Measurements from ENCODE around the gene MBTD1. TPM values are rescaled to one million over a fixed set of nuclear protein-coding genes. Genes with fewer than 3 reads are reported as not detected.

MBTD1 gene
- total and polyA plus RNA-seq, 9 of the 15 experiments (the other 6 are each of a cell fraction or from before 2014, with no cell fraction given) = 2.1 to 26.3 (median 13.3) TPM

GRCh38 chr17:51203838-51204237, 56.0 kb downstream of the MBTD1 start:
- DNase-seq (ENCODE audit: extremely low read depth in 1 of 4, low spot score in 3 of 4) (no peak), FAIRE-seq (no peak), ATAC-seq (no peak)
- BruUV-seq (replicated peaks) = no TSS peak
- no peaks in the 10 kb centered on the region for H3K27me3 ChIP-seq (ENCODE audit: control insufficient read depth in 2 of 2, insufficient read depth in 2 of 2, low read length in 2 of 2)
- TF ChIP-seq ELF4 (CRISPR knock-in tag; IDR thresholded peaks at IDR 0.05) (no peak), JUND (IDR thresholded peaks at IDR 0.05; ENCODE audit: borderline replicate concordance, low read depth, low read length) (no peak), JUND (tag; IDR thresholded peaks at IDR 0.05; ENCODE audit: borderline replicate concordance, low read depth, low read length) (no peak), ZNF668 (CRISPR knock-in tag; IDR thresholded peaks at IDR 0.05) (no peak), CBX3 (IDR thresholded peaks at IDR 0.05; ENCODE audit: borderline replicate concordance in 1 of 2, low read length in 2 of 2) (no peak)
- H3K4me2 ChIP-seq (ENCODE audit: insufficient read depth, low read length) = no peak overlapping the region
- H3K4me1 ChIP-seq (replicated peaks in 1 of 2; ENCODE audit: control insufficient read depth in 2 of 2, insufficient read depth in 2 of 2, low read length in 2 of 2) = no peaks in the 10 kb centered on the region
- ChIA-PET CTCF (ENCODE audit: low intra/inter-chr PET ratio) (no interaction called here), POLR2A (no interaction called here)
- no peaks in the 10 kb centered on the region for H3K9me1 ChIP-seq (ENCODE audit: control insufficient read depth, insufficient read depth, low read length)
- H3K27ac ChIP-seq (ENCODE audit: extremely low read depth, low read depth, low read length) = no peak overlapping the region
- H3K9me3 ChIP-seq (replicated peaks; ENCODE audit: control insufficient read depth, insufficient read depth, low read depth, low read length) = no peaks in the 10 kb centered on the region
- intact Hi-C loops (cut with micrococcal nuclease) (no loop called here), in situ Hi-C loops (cut with MboI) (no loop called here)
- H3K4me3 ChIP-seq = no peak overlapping the region
- no peaks in the 10 kb centered on the region for H3K79me2 ChIP-seq (ENCODE audit: control insufficient read depth, insufficient read depth, low read length)
- H3K36me3 ChIP-seq (ENCODE audit: control insufficient read depth, insufficient read depth, low read length) = peaks cover 89% of the 10 kb centered on the region
- H2AFZ ChIP-seq (ENCODE audit: low read depth, low read length) = no peak overlapping the region
- H3K9ac ChIP-seq (ENCODE audit: insufficient read depth in 1 of 2, low read depth in 2 of 2, low read length in 2 of 2) = no peak overlapping the region
- H4K20me1 ChIP-seq (replicated peaks; ENCODE audit: control insufficient read depth, insufficient read depth, low read length) = no peaks in the 10 kb centered on the region

DNA sequence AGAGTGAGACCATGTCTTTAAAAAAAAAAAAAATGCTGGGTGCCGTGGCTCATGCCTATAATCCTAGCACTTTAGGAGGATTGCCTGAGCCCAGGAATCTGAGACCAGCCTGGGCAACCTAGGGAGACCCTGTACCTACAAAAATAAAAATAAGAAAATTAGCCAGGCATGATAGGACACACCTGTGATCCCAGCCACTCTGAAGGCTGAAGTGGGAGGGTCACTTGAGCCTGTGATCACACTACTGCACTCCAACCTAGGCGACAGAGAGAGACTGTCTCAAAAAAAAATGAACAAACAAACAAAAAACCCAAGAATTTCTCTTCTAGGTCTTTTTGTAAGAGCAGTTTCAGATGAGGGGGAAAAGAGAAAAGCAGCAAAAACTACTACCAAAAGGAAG, 59.0 kb downstream of the MBTD1 start:
- Histone ChIP-seq H3K4me1 (replicated peaks in 1 of 2; ENCODE audit: control insufficient read depth in 2 of 2, insufficient read depth in 2 of 2, low read length in 2 of 2) (no peaks in the 10 kb centered on the region), H3K27ac (ENCODE audit: extremely low read depth, low read depth, low read length) (no peak overlapping the region), H3K36me3 (ENCODE audit: control insufficient read depth, insufficient read depth, low read length) (peaks cover 78% of the 10 kb centered on the region), H3K9me3 (replicated peaks; ENCODE audit: control insufficient read depth, insufficient read depth, low read depth, low read length) (no peaks in the 10 kb centered on the region), H3K27me3 (ENCODE audit: control insufficient read depth in 2 of 2, insufficient read depth in 2 of 2, low read length in 2 of 2) (no peaks in the 10 kb centered on the region), H3K4me2 (ENCODE audit: insufficient read depth, low read length) (no peak overlapping the region), H3K9ac (ENCODE audit: insufficient read depth in 1 of 2, low read depth in 2 of 2, low read length in 2 of 2) (no peak overlapping the region), H3K79me2 (ENCODE audit: control insufficient read depth, insufficient read depth, low read length) (no peaks in the 10 kb centered on the region), H3K9me1 (ENCODE audit: control insufficient read depth, insufficient read depth, low read length) (no peaks in the 10 kb centered on the region), H3K4me3 (no peak overlapping the region), H2AFZ (ENCODE audit: low read depth, low read length) (no peak overlapping the region), H4K20me1 (replicated peaks; ENCODE audit: control insufficient read depth, insufficient read depth, low read length) (no peaks in the 10 kb centered on the region)
- ChIA-PET CTCF (ENCODE audit: low intra/inter-chr PET ratio) (no interaction called here), POLR2A (interaction anchor here (1.0 to 1.4 kb wide), 3 partner anchors 14 to 23 kb away, joined by 3 read pairs; no protein-coding TSS in a partner anchor)
- intact Hi-C loops (cut with micrococcal nuclease) = no loop called here
- 90% methylated on average over 1 of the region's 2 CpGs for WGBS (ENCODE audit: insufficient coverage, low coverage, missing lambda C conversion rate)
- BruUV-seq (replicated peaks) = no TSS peak
- ATAC-seq (no peak), FAIRE-seq (no peak), DNase-seq (ENCODE audit: extremely low read depth in 1 of 4, low spot score in 3 of 4) (no peak)
- TF ChIP-seq LEF1 (IDR thresholded peaks at IDR 0.05) (no peak), HDAC3 (IDR thresholded peaks at IDR 0.05; ENCODE audit: borderline replicate concordance, partially characterized antibody) (no peak), ZNF197 (CRISPR knock-in tag; IDR thresholded peaks at IDR 0.05; ENCODE audit: low read depth) (no peak), L3MBTL2 (IDR thresholded peaks at IDR 0.05) (no peak), CREB1 (IDR thresholded peaks at IDR 0.05) (no peak), CREB1 (CRISPR knock-in tag; IDR thresholded peaks at IDR 0.05) (no peak), TAF9B (IDR thresholded peaks at IDR 0.05; ENCODE audit: partially characterized antibody) (no peak), FIP1L1 (IDR thresholded peaks at IDR 0.05; ENCODE audit: low read depth, low read length, poor library complexity, severe bottlenecking) (no peak), TAF15 (IDR thresholded peaks at IDR 0.05; ENCODE audit: low read depth, low read length) (no peak), SIN3B (IDR thresholded peaks at IDR 0.05; ENCODE audit: low read depth) (no peak), MTA1 (IDR thresholded peaks at IDR 0.05; ENCODE audit: borderline replicate concordance) (no peak), RBM14 (IDR thresholded peaks at IDR 0.05; ENCODE audit: borderline replicate concordance, insufficient read depth, low read depth, low read length) (no peak)
- in situ Hi-C loops (cut with MboI) = no loop called here
